Measurements from ENCODE around the gene IFT43.

IFT43 gene

GRCh38 chr14:76053572-76054355 is 68.2 kb downstream of the IFT43 start:
- CTCF ChIA-PET = interaction anchor here (0.8 to 13.7 kb wide), 8 partner anchors 12 to 433 kb away, joined by 3 to 202 read pairs (median 4); no protein-coding TSS in a partner anchor
- TF ChIP-seq, protein P1, sequence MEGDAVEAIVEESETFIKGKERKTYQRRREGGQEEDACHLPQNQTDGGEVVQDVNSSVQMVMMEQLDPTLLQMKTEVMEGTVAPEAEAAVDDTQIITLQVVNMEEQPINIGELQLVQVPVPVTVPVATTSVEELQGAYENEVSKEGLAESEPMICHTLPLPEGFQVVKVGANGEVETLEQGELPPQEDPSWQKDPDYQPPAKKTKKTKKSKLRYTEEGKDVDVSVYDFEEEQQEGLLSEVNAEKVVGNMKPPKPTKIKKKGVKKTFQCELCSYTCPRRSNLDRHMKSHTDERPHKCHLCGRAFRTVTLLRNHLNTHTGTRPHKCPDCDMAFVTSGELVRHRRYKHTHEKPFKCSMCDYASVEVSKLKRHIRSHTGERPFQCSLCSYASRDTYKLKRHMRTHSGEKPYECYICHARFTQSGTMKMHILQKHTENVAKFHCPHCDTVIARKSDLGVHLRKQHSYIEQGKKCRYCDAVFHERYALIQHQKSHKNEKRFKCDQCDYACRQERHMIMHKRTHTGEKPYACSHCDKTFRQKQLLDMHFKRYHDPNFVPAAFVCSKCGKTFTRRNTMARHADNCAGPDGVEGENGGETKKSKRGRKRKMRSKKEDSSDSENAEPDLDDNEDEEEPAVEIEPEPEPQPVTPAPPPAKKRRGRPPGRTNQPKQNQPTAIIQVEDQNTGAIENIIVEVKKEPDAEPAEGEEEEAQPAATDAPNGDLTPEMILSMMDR (IDR thresholded peaks at IDR 0.05; ENCODE audit: control extremely low read depth, extremely low read depth, low read depth, missing control alignments) = no peak
- no peak for DNase-seq (ENCODE audit: extremely low spot score)
- POLR2A ChIA-PET = no interaction called here

DNA sequence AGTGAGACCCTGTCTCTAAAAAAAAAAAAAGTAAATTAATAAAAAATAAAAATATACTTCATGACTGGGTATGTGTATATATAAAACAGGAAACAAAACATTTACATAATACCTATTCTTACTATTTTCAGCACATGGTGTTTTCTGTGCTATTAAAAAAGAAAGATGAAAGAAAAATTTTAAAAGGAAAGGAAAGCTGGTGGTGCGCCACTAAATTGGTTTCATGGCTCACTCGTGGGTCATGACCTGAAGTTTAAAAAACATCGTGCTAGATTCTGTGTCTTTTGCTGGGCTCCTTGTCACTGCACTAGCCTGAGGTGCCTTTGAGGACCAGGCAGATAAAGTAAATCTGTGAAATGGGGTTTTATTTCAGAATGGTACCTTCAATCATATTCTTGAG is 69.8 kb downstream of the IFT43 start:
- DNase-seq (ENCODE audit: extremely low spot score) = no peak
- CTCF ChIA-PET = interaction anchor here (1.3 to 13.7 kb wide), 4 partner anchors 10 to 332 kb away, joined by 3 to 202 read pairs (median 8); no protein-coding TSS in a partner anchor
- TF ChIP-seq, protein P1 (IDR thresholded peaks at IDR 0.05; ENCODE audit: control extremely low read depth, extremely low read depth, low read depth, missing control alignments) = no peak
- POLR2A ChIA-PET = no interaction called here

DNA sequence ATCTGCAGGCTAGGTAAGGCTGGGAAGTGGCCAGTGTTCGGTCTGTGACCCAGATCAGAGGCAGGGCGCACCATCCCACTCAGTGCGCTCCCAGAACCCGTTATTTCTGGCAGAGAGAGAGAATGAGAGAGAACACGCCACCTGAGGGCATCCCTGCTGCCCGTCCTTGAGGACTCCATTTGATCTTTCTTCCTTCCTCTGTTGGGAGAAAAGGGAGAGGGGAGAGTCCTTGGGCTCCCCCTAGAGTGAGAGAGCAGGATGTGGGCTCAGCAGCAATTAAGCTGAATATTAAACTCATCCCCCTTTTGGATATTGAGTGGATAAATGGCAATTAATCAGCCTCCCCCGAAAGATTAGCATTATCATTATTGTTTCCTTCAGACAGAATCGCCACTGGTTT is 70.6 kb downstream of the IFT43 start:
- ChIA-PET CTCF (interaction anchor here (0.8 to 13.7 kb wide), 5 partner anchors 10 to 349 kb away, joined by 3 to 202 read pairs (median 4); no protein-coding TSS in a partner anchor), POLR2A (no interaction called here)

DNA sequence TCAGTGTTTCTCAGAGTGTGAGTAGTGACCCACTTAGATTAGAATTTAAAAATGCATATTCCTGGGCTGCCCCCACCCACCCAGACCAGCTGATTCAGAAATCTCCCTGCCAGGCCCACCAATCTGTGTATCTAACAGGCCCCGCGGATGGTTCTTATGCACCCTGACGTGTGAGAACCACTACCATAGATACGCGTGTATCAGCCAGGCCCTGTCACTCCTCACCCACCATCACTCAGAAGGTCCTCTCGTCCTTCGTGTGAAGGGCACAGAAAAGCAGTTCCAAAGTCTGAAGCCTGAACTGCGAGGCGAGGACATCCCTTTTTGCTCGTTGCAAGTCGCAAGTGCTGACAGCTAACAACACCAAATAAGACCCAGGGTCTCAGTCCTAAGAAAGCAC is 72.4 kb downstream of the IFT43 start:
- TF ChIP-seq, protein P1 (IDR thresholded peaks at IDR 0.05; ENCODE audit: control extremely low read depth, extremely low read depth, low read depth, missing control alignments) = no peak
- no peak for DNase-seq (ENCODE audit: extremely low spot score)
- ChIA-PET POLR2A (no interaction called here), CTCF (no interaction called here)

More for the DNA sequence above, 70.6 kb downstream of the IFT43 start:
- TF ChIP-seq, protein P1 (IDR thresholded peaks at IDR 0.05; ENCODE audit: control extremely low read depth, extremely low read depth, low read depth, missing control alignments) = peak; percentile 17
- DNase-seq (ENCODE audit: extremely low spot score) = no peak

- TF ChIP-seq, protein P1 (IDR thresholded peaks at IDR 0.05; ENCODE audit: control extremely low read depth, extremely low read depth, low read depth, missing control alignments) = no peak
- DNase-seq (ENCODE audit: extremely low spot score) = no peak
- POLR2A ChIA-PET = no interaction called here
- CTCF ChIA-PET = interaction anchor here (1.3 to 1.4 kb wide), 2 partner anchors 11 to 13 kb away, joined by 5 to 9 read pairs; no protein-coding TSS in a partner anchor
These were observed 77.8 kb downstream of the IFT43 start for GRCh38 chr14:76063327-76063726.

DNA sequence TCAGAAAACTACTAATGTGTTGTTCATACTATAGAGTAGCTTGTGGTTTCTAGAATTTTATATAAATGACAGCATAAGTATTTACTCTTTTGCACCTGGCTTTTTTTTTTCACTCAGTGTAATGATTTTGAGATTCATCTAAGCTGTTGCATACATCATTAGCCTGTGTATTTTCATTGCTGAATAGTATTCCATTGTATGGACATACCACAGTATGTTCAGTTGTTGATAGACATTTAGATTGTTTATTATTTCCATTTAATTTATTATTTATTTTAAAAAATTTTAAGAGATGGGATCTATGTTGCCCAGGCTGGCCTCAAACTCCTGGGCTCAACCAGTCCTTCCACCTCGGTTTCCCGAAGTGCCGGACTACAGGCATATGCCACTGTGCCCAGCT is 80.0 kb downstream of the IFT43 start:
- no peak for DNase-seq (ENCODE audit: extremely low spot score)
- CTCF ChIA-PET = interaction anchor here (1.0 to 1.6 kb wide), 3 partner anchors 9 to 321 kb away, joined by 3 to 4 read pairs (median 4); no protein-coding TSS in a partner anchor
- POLR2A ChIA-PET = no interaction called here
- TF ChIP-seq, protein P1 (IDR thresholded peaks at IDR 0.05; ENCODE audit: control extremely low read depth, extremely low read depth, low read depth, missing control alignments) = no peak

Measured in GM10248 (cell line).